ENCODE results near the gene KATNAL1.

GRCh38 chr13:30319655-30320054 is 12.3 kb upstream of the KATNAL1 start:
- TF ChIP-seq CTCF (conservative IDR thresholded peaks at IDR 0.05 in 1 of 2, IDR thresholded peaks at IDR 0.05 in 1 of 2; ENCODE audit: extremely low read depth in 1 of 2, insufficient read depth in 1 of 2, low read depth in 1 of 2, low read length in 2 of 2): no peak
- TF ChIP-seq EZH2 (IDR thresholded peaks at IDR 0.05; ENCODE audit: borderline replicate concordance, low read length): no peak

Measured in mammary epithelial cell (primary cell).